ENCODE results near the gene TPT1. TPM values are rescaled to one million over a fixed set of nuclear protein-coding genes. Genes with fewer than 3 reads are reported as not detected.
A peak's percentile ranks its signal among the peaks of the same experiment; 100 is the strongest.

Gene TPT1
- total and polyA plus RNA-seq, 2 of the 13 experiments (the other 11 are each of a cell fraction or from before 2014, with no cell fraction given) = 2,953 to 3,594 TPM

DNA sequence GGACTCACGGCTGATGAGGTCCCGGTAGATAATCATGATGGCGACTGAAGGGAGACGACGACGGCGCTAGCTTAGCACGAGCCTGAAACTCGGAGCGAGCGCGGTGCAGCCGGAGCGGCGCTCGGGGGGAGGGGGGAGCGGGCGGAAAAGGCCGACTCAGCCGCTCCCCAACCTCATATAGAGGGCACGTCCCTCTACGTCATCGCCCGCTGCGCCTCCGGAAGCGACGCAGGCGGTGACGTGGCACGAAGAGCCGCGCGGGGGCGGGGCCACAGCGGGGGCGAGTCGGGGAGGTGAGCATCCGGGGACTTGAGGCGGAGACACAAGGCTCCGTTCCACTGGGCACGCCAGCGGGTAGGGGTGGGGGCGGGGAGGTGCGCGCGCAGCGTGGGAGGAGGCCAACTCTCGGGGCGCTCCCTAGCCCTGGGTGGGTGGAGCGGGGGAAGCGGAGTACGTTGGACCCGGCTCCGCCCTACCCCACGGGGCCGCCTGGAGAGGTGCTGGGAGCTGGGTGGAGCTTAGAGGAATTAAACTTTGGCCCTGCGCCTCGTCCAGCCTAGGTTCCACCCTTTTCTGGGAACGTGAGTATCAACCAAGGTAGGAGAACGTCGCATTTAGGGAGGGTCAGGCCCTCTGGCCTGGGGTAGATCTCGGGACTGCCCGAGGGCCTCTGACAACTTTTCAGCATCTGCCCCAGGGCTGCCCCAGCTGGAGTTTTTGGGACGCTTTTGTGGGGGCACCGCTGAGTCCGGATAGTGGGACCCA, at the start of gene TPT1 (continued):
- TF ChIP-seq PITX1 (CRISPR knock-in tag; IDR thresholded peaks at IDR 0.05) (peak; percentile 72; the same call in 1 of the 2 replicates), HDAC1 (CRISPR knock-in tag; IDR thresholded peaks at IDR 0.05) (peak; percentile 71), ZNF790 (CRISPR knock-in tag; IDR thresholded peaks at IDR 0.05; ENCODE audit: borderline replicate concordance) (0 out of 2 replicates have a peak, but pooled peaks have one; percentile 57), KDM2A (CRISPR knock-in tag; IDR thresholded peaks at IDR 0.05; ENCODE audit: borderline replicate concordance, low read depth) (peak; percentile 62; the same call in 1 of the 2 replicates), DMAP1 (CRISPR knock-in tag; IDR thresholded peaks at IDR 0.05) (peak; percentile 79), ZNF232 (CRISPR knock-in tag; IDR thresholded peaks at IDR 0.05; ENCODE audit: borderline replicate concordance) (0 out of 2 replicates have a peak, but pooled peaks have one; percentile 82), ZNF766 (CRISPR knock-in tag; IDR thresholded peaks at IDR 0.05; ENCODE audit: borderline replicate concordance) (0 out of 2 replicates have a peak, but pooled peaks have one; percentile 65), HNRNPK (IDR thresholded peaks at IDR 0.05; ENCODE audit: low read depth, low read length, poor library complexity, severe bottlenecking) (peak; percentile 83), PCBP2 (optimal IDR thresholded peaks at IDR 0.05; ENCODE audit: low read depth, low read length, poor library complexity, severe bottlenecking) (peak; percentile 53), FOXP4 (CRISPR knock-in tag; IDR thresholded peaks at IDR 0.05) (peak; percentile 42), ZNF687 (CRISPR knock-in tag; IDR thresholded peaks at IDR 0.05) (peak; percentile 78), ZNF512B (CRISPR knock-in tag; IDR thresholded peaks at IDR 0.05; ENCODE audit: borderline replicate concordance) (no peak), FOXA3 (CRISPR knock-in tag; IDR thresholded peaks at IDR 0.05) (peak; percentile 4; the same call in 1 of the 2 replicates), XRCC5 (optimal IDR thresholded peaks at IDR 0.05; ENCODE audit: low read length) (no peak)
- TF ChIP-seq, protein P1, sequence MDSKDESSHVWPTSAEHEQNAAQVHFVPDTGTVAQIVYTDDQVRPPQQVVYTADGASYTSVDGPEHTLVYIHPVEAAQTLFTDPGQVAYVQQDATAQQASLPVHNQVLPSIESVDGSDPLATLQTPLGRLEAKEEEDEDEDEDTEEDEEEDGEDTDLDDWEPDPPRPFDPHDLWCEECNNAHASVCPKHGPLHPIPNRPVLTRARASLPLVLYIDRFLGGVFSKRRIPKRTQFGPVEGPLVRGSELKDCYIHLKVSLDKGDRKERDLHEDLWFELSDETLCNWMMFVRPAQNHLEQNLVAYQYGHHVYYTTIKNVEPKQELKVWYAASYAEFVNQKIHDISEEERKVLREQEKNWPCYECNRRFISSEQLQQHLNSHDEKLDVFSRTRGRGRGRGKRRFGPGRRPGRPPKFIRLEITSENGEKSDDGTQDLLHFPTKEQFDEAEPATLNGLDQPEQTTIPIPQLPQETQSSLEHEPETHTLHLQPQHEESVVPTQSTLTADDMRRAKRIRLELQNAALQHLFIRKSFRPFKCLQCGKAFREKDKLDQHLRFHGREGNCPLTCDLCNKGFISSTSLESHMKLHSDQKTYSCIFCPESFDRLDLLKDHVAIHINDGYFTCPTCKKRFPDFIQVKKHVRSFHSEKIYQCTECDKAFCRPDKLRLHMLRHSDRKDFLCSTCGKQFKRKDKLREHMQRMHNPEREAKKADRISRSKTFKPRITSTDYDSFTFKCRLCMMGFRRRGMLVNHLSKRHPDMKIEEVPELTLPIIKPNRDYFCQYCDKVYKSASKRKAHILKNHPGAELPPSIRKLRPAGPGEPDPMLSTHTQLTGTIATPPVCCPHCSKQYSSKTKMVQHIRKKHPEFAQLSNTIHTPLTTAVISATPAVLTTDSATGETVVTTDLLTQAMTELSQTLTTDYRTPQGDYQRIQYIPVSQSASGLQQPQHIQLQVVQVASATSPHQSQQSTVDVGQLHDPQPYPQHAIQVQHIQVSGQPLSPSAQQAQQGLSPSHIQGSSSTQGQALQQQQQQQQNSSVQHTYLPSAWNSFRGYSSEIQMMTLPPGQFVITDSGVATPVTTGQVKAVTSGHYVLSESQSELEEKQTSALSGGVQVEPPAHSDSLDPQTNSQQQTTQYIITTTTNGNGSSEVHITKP (CRISPR knock-in tag; IDR thresholded peaks at IDR 0.05; ENCODE audit: low read depth) = no peak

All from HepG2 (cell line).